ENCODE data around the gene INPP4A.
A peak's percentile ranks its signal among the peaks of the same experiment; 100 is the strongest.

The INPP4A gene

GRCh38 chr2:98606431-98606830 lies 161.8 kb downstream of the INPP4A start:
- H3K4me3 ChIP-seq (ENCODE audit: low read depth, low read length), result no peak overlapping the region
- no peak for DNase-seq (ENCODE audit: low read depth, low spot score)
- ChIA-PET POLR2A (no interaction called here), CTCF (interaction anchor here (1.0 to 2.5 kb wide), 3 partner anchors 39 to 194 kb away, joined by 3 to 13 read pairs (median 3); no protein-coding TSS in a partner anchor)
- TF ChIP-seq, protein P1, sequence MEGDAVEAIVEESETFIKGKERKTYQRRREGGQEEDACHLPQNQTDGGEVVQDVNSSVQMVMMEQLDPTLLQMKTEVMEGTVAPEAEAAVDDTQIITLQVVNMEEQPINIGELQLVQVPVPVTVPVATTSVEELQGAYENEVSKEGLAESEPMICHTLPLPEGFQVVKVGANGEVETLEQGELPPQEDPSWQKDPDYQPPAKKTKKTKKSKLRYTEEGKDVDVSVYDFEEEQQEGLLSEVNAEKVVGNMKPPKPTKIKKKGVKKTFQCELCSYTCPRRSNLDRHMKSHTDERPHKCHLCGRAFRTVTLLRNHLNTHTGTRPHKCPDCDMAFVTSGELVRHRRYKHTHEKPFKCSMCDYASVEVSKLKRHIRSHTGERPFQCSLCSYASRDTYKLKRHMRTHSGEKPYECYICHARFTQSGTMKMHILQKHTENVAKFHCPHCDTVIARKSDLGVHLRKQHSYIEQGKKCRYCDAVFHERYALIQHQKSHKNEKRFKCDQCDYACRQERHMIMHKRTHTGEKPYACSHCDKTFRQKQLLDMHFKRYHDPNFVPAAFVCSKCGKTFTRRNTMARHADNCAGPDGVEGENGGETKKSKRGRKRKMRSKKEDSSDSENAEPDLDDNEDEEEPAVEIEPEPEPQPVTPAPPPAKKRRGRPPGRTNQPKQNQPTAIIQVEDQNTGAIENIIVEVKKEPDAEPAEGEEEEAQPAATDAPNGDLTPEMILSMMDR (IDR thresholded peaks at IDR 0.05; ENCODE audit: insufficient read depth, low read length, missing control alignments), result no peak

GRCh38 chr2:98607104-98607503 lies 162.4 kb downstream of the INPP4A start:
- TF ChIP-seq, protein P1 (IDR thresholded peaks at IDR 0.05; ENCODE audit: insufficient read depth, low read length, missing control alignments), result no peak
- ChIA-PET POLR2A (interaction anchor here (0.5 kb wide), 1 partner anchor 9 kb away, joined by 3 read pairs; no protein-coding TSS in a partner anchor), CTCF (interaction anchor here (1.2 to 2.5 kb wide), 4 partner anchors 9 to 195 kb away, joined by 3 to 13 read pairs (median 4); no protein-coding TSS in a partner anchor)
- DNase-seq (ENCODE audit: low read depth, low spot score), result no peak
- peak overlapping the region; percentile 92 for H3K4me3 ChIP-seq (ENCODE audit: low read depth, low read length)

- ChIA-PET POLR2A (interaction anchor here (0.5 kb wide), 2 partner anchors 9 to 231 kb away, joined by 3 read pairs; no protein-coding TSS in a partner anchor), CTCF (interaction anchor here (1.2 to 2.5 kb wide), 3 partner anchors 10 to 195 kb away, joined by 4 to 13 read pairs (median 5); no protein-coding TSS in a partner anchor)
- peak overlapping the region; percentile 92 for H3K4me3 ChIP-seq (ENCODE audit: low read depth, low read length)
- TF ChIP-seq, protein P1 (IDR thresholded peaks at IDR 0.05; ENCODE audit: insufficient read depth, low read length, missing control alignments), result no peak
- DNase-seq (ENCODE audit: low read depth, low spot score), result no peak
These were observed 163.1 kb downstream of the INPP4A start for GRCh38 chr2:98607741-98608115.

DNA sequence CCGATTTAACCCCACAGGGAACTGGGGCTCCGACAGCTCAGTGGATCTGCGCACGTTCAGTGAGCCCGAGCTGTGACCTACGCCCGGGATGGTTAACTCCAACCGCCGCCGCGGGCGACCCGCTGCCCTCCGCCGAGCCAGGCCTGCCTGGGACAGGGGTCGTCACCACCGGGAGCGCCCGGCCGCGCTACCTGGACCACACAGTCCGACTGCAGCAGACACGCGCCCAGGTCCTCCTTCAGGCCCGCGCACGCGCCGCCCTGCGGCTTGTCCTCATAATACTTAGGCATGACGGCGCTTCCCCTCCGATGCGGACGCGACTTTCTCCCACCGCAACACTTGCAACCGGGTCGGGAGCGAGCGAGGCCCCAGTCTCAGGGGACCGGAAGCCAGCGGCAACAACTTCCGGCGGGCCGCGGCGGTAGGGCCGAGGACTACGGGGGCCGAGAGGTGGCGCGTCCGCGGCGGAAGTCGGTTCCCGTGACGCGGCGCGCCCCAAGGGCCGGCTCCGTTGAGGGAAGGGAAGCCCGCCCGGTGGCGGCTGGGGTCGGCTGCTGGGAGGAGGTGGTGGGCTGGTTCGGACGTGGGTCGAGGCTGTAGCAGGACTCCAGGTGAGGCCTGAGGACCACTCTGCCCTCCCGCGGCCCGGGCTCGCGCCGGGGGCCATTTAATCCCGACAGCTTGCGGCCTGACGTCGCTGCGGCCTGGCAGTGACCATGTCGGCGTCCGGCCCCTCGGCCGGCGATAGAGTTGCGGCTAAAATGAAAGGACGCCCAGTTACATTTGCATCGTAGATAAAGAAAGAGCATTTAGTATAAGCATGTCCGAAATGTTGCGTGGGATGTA lies 163.7 kb downstream of the INPP4A start, which contains the start of the genes COA5 and UNC50:
COA5 (minus strand) TSS at position 397 of the 846 bp plus-strand sequence; CDS start at position 290, 107 bp downstream.
UNC50 (plus strand) TSS at position 474 of the 846 bp plus-strand sequence. CDS start 1,171 bp downstream, outside the sequence.
- POLR2A ChIA-PET, result interaction anchor here (0.5 to 0.9 kb wide), 3 partner anchors 48 to 532 kb away, joined by 3 read pairs; no protein-coding TSS in a partner anchor
- DNase-seq (ENCODE audit: low read depth, low spot score), result no peak
- TF ChIP-seq, protein P1 (IDR thresholded peaks at IDR 0.05; ENCODE audit: insufficient read depth, low read length, missing control alignments), result peak; percentile 17
- peak within 1 kb of the TSS; percentile 92 for H3K4me3 ChIP-seq (ENCODE audit: low read depth, low read length)
- CTCF ChIA-PET, result interaction anchor here (1.2 to 2.5 kb wide), 4 partner anchors 10 to 196 kb away, joined by 4 to 13 read pairs (median 8); no protein-coding TSS in a partner anchor

DNA sequence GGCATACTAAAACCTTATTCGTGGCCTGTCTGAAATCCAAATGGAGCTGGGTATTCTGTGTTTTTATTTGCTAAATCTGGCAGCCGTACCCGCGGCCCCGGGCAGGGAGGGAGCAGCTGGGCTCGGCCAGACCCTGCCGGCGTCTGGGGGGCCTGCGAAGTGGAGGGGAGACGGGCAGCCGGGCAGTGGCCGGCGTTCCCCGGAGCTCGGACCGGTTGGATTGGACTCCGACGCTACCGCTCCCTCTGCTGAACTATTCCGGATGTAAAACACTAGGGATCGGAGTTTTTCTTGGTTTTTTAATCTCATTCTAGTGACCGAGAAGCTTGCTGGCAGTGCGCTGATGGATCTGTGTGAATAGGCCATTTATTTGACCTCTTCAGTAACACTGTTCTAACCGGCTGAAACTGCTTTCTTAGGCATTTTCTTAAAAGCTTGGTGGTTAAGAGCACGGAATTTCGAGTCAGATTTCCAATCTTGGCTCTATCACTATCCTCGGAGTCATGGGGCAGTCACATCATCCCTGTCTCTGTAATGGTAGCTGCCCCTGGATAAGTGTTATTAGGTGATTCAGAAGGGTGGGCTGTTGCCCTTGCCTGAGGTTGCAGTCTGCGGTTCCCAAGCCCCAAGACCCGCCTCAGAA lies 164.4 kb downstream of the INPP4A start:
- ChIA-PET POLR2A (interaction anchor here (0.9 kb wide), 2 partner anchors 49 to 531 kb away, joined by 3 read pairs; no protein-coding TSS in a partner anchor), CTCF (interaction anchor here (0.6 to 1.5 kb wide), 2 partner anchors 196 to 469 kb away, joined by 3 to 12 read pairs; no protein-coding TSS in a partner anchor)
- H3K4me3 ChIP-seq (ENCODE audit: low read depth, low read length), result peak overlapping the region; percentile 92
- DNase-seq (ENCODE audit: low read depth, low spot score), result no peak
- TF ChIP-seq, protein P1 (IDR thresholded peaks at IDR 0.05; ENCODE audit: insufficient read depth, low read length, missing control alignments), result no peak
